Sigmoid colon (tissue), 3 donors: ENCODE data around the gene PPP4R4.

Experiments used
- CTCF ChIP-seq, 4 experiments: fragments of 450-650 bp in 3 of 4; fragments of 200-600 bp in 1 of 4; IDR thresholded peaks; one replicate each; pipeline ENCODE4 v1.5.1; 2016 to 2019; ENCODE audit warnings: antibody characterized with exemption in 4 of 4, mild to moderate bottlenecking in 3 of 4, moderate library complexity in 2 of 4
- POLR2A ChIP-seq, 2 donors: fragments of 450-650 bp; IDR thresholded peaks; one replicate each; pipeline ENCODE4 v1.6.1; 2016; ENCODE audit warnings: antibody characterized with exemption in 2 of 2, mild to moderate bottlenecking in 2 of 2, moderate library complexity in 2 of 2

GRCh38 chr14:94213021-94213420 lies 38.9 kb downstream of the PPP4R4 start:
- TF ChIP-seq CTCF (IDR thresholded peaks at IDR 0.05), result no peak
- TF ChIP-seq POLR2A (IDR thresholded peaks at IDR 0.05), result no peak
